ENCODE data around the gene ARHGAP9.

ARHGAP9 gene

DNA sequence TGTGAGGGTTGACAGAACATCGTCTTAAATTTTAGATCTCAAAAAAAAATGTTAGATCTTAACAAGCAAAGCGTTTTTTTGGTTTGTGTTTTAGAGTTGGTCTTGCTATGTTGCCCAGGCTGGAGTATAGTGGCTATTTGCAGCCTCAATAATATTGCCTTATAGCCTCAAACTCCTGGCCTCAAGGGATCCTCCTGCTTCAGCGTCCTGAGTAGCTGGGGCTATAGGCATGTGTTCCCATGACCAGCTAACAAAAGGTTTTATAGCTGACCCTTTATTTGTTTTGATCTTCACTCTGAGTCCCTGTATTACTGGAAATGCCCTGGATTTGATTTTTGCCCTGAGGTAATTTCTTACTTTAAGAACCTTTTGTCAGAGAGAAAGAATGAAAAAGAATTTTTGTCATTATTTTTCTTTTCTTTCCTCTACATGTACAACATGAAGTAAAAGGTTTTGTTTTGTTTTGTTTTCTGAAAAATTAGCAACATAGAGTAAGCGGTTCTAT, 39.9 kb downstream of the ARHGAP9 start:
- Histone ChIP-seq H3K36me3 (no peaks in the 10 kb centered on the region), H3K9me3 (ENCODE audit: severe bottlenecking) (no peaks in the 10 kb centered on the region), H3K4me3 (ENCODE audit: low read depth, low read length) (no peak overlapping the region), H3K27me3 (ENCODE audit: insufficient read depth, low read depth, severe bottlenecking) (no peaks in the 10 kb centered on the region), H3K27ac (no peak overlapping the region)
- DNase-seq, result no peak
- TF ChIP-seq, protein P1, sequence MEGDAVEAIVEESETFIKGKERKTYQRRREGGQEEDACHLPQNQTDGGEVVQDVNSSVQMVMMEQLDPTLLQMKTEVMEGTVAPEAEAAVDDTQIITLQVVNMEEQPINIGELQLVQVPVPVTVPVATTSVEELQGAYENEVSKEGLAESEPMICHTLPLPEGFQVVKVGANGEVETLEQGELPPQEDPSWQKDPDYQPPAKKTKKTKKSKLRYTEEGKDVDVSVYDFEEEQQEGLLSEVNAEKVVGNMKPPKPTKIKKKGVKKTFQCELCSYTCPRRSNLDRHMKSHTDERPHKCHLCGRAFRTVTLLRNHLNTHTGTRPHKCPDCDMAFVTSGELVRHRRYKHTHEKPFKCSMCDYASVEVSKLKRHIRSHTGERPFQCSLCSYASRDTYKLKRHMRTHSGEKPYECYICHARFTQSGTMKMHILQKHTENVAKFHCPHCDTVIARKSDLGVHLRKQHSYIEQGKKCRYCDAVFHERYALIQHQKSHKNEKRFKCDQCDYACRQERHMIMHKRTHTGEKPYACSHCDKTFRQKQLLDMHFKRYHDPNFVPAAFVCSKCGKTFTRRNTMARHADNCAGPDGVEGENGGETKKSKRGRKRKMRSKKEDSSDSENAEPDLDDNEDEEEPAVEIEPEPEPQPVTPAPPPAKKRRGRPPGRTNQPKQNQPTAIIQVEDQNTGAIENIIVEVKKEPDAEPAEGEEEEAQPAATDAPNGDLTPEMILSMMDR (IDR thresholded peaks at IDR 0.05; ENCODE audit: low read depth, low read length), result no peak

DNA sequence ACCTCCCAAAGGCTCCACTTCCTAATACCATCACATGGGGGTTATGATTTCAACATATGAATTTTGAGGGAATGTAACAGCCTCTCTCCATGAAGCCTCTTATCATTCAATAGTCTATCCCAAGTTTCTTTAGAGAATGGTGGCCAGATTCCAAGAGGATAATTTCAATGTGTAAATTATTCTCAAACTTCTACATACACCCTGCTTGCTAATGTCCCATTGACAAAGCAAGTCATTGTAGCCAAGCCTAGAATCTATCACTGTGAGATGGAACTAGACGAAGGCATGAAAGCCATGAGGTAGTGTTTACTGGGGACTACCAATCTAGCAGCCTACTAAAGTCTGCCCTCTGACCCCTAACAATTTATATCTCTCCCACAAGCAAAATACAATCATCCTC, 41.3 kb downstream of the ARHGAP9 start:
- Histone ChIP-seq H3K36me3 (no peaks in the 10 kb centered on the region), H3K4me3 (ENCODE audit: low read depth, low read length) (no peak overlapping the region), H3K9me3 (ENCODE audit: severe bottlenecking) (no peaks in the 10 kb centered on the region), H3K27me3 (ENCODE audit: insufficient read depth, low read depth, severe bottlenecking) (no peaks in the 10 kb centered on the region), H3K27ac (no peak overlapping the region)
- no peak for DNase-seq
- TF ChIP-seq, protein P1 (IDR thresholded peaks at IDR 0.05; ENCODE audit: low read depth, low read length), result no peak

DNA sequence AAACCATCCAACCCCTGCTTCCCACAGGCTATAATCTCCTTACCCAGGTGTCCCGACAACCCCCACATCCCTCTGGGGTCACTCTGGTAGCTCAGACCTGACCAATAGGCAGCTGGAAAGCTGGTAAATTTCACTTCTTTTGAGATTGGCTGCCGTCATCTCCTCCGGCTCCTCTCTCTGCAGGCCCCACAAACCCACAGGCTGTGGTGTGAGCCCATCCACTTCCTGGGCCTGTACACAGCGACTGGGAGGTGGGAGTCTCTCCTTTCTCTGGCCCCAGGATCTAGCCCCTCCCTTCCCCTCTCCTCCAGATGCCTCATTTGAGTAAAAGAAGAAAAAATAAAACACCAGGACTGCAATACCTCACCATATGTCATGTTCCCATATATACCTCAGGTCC, 44.4 kb downstream of the ARHGAP9 start:
- H3K4me3 ChIP-seq (ENCODE audit: low read depth, low read length), result no peak overlapping the region
- H3K9me3 ChIP-seq (ENCODE audit: severe bottlenecking), result no peaks in the 10 kb centered on the region
- no peaks in the 10 kb centered on the region for H3K27me3 ChIP-seq (ENCODE audit: insufficient read depth, low read depth, severe bottlenecking)
- TF ChIP-seq, protein P1 (IDR thresholded peaks at IDR 0.05; ENCODE audit: low read depth, low read length), result no peak
- no peak for DNase-seq
- no peak overlapping the region for H3K27ac ChIP-seq
- no peaks in the 10 kb centered on the region for H3K36me3 ChIP-seq

DNA sequence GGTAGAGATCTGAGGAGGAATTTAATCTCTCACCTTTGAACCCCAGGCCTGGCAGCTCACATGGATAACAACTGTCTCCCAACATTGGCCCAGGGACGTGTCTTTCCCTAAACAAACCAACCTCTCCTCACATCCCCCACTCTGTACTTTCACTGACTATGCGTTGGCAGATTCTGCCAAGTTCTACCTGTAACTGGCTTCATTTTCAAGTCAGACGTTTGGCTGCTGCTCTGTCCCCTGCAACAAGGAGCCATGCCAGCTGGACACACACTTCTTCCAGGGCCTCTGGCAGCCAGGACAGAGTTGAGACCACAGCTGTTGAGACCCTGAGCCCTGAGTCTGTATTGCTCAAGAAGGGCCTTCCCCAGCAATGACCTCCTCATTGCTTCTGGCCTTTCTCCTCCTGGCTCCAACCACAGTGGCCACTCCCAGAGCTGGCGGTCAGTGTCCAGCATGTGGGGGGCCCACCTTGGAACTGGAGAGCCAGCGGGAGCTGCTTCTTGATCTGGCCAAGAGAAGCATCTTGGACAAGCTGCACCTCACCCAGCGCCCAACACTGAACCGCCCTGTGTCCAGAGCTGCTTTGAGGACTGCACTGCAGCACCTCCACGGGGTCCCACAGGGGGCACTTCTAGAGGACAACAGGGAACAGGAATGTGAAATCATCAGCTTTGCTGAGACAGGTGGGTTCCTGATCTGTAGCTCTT, 45.0 kb downstream of the ARHGAP9 start, which contains the start of gene INHBC:
Gene INHBC, plus strand, starts transcription at position 268 of the 707 bp plus-strand sequence. Its CDS starts 103 bp downstream, at position 371.
- no peak within 1 kb of the TSS for H3K27ac ChIP-seq
- DNase-seq, result no peak
- H3K4me3 ChIP-seq (ENCODE audit: low read depth, low read length), result no peak within 1 kb of the TSS
- no peaks in the 10 kb centered on the region for H3K9me3 ChIP-seq (ENCODE audit: severe bottlenecking)
- no peaks in the 10 kb centered on the region for H3K36me3 ChIP-seq
- TF ChIP-seq, protein P1 (IDR thresholded peaks at IDR 0.05; ENCODE audit: low read depth, low read length), result no peak
- no peaks in the 10 kb centered on the region for H3K27me3 ChIP-seq (ENCODE audit: insufficient read depth, low read depth, severe bottlenecking)

DNA sequence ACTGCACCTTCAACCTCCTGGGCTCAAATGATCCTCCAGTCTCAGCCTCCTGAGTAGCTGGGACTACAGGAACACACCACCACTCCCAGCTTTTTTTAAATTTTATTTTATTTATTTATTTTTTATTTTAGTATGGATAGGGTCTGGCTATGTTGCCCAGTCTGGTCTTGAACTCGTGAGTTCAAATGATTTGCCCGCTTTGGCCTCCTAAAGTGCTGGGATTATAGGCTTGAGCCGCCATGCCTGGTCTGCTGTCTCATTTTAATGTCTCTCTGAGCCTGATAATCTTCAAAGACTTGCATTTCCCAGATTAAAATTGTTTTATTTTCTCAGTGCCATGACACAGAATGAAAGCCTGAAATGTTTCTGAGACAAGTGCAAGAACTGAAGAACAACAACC, 46.3 kb downstream of the ARHGAP9 start:
- no peak for DNase-seq
- Histone ChIP-seq H3K9me3 (ENCODE audit: severe bottlenecking) (no peaks in the 10 kb centered on the region), H3K36me3 (no peaks in the 10 kb centered on the region), H3K27me3 (ENCODE audit: insufficient read depth, low read depth, severe bottlenecking) (no peaks in the 10 kb centered on the region), H3K4me3 (ENCODE audit: low read depth, low read length) (no peak overlapping the region), H3K27ac (no peak overlapping the region)
- TF ChIP-seq, protein P1 (IDR thresholded peaks at IDR 0.05; ENCODE audit: low read depth, low read length), result no peak

Measured in WERI-Rb-1 (cell line).